DMS 273 (cell line): ENCODE data around the gene MEX3B.
"Not testable (repeated sequence)": the region's sequence is repeated elsewhere in the genome, so short reads cannot be mapped to it uniquely, and the experiment has no call there.

Experiments
- DNase-seq: peaks from one replicate; lab custom pipeline; 2025; ENCODE audit not compliant: unreplicated experiment; lab: John Stamatoyannopoulos, UW

Gene MEX3B

GRCh38 chr15:82014989-82015388 is 30.8 kb downstream of the MEX3B start:
- peak; percentile 47 for DNase-seq

- no peak for DNase-seq
Observed at GRCh38 chr15:82012908-82013307, 32.9 kb downstream of the MEX3B start.

- no peak for DNase-seq
Observed at GRCh38 chr15:82005239-82005638, 40.6 kb downstream of the MEX3B start.

GRCh38 chr15:82003916-82004315 is 41.9 kb downstream of the MEX3B start:
- no peak for DNase-seq

- not testable (repeated sequence) for DNase-seq
Observed at GRCh38 chr15:81995081-81995480, 50.7 kb downstream of the MEX3B start.

- no peak for DNase-seq
Observed at GRCh38 chr15:81992523-81992922, 53.3 kb downstream of the MEX3B start.
